SKM-1 treated with dmso at 0.1 percent for 144 hours (cell line): Measurements from ENCODE around the gene DPCD.

Source experiments
- DNase-seq: peaks from one replicate; lab custom pipeline; 2025; ENCODE audit not compliant: unreplicated experiment; lab: John Stamatoyannopoulos, UW

The DPCD gene

DNA sequence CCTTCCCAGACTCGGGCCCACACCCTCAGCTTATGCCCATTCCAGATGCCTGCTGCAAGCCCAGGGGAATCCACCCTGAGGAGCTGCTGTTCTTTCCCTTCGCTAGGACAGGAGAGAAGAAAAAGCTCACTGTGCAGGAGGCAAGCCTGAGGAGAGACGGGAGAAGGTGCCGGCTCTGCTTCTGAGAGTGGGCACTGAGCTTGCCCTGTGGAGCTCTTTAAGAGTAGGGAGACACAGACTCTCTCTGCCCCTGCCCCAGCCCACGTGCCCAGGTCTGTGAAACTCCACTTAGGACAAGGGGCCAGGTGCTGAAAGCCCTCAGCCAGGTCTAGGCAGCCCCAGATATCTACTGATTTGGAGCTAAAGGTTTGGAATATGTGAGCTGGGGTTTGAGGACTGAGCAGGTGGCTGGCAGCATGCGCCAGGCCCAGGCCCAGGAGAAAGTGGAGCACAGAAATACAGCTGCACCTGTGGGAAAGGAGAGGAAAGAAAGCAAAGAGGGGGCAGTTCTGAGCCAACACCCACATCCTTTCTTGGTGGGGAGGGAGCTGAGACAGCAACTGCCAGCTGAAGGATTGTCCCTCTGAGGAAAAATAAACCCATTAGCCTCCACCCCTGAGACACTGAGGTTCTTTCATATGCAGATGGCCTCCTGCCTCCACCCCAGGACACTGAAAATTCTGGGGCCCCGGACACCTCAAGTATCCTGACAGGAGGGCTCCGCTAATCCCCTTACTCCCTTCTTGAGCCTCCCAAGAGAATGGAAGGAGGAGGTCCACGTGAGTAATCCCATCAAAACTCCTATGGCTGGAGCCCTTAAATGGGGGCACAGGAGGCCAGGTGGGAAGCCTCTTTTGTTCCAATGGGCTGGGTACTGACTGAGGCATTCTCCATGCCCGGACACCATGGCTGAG is 7.4 kb upstream of the DPCD start:
- no peak for DNase-seq

DNA sequence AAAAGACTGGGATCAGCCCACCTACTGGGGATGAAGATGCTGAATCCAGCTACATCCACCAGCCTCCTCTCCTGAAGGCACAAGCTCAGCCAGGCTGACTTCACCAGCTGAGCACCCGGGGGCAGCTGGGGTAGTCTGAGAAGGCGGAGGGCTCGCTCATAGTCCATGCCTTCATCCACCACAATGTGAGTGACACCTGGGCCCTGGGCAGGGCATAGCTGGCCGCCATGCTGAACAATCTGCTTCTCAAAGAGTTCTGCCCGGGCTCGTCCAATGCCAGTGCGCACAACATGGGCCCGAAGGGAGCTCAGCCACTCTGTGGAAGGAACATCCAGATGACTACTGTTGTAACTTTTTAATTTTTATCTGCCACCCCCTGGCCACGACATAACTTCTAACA is 2.3 kb upstream of the DPCD start:
- no peak for DNase-seq

DNA sequence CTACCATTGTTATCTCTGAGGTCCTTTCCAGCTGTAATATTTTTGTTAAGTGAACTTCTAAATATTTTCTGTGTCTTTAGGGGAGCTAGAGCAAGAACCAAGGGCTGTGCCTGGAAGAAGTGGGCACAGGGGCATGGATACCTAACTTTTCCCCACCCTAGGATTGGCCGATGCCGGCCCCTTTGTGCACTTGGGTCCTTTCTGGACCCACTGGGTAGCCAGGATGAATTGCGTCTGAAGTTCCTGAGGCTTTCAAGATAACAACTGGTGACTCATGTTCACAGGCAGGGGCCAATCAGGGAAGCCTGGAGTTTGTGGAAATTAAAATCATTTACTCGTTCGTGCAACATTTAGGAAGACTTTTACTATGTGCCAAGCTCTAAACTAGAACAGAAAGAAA is 758 bp downstream of the DPCD start:
- DNase-seq, result no peak

DNA sequence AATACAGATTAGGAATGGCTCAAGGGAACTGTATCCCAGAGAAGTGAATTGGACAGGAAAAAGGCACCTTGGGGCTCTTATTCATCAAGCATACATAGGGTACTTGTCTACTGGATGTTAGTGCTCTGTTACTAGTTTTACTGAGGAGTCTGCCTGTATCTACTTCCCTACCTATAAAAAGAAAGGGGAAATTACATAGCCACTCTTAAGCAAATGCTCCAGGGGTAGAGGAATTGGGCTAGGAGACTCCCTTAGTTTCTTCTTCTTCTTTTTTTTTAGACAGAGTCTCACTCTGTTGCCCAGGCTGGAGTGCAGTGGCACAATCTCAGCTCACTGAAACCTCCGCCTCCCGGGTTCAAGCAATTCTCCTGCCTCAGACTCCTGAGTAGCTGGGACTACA is 5.2 kb downstream of the DPCD start:
- peak; percentile 85 for DNase-seq

GRCh38 chr10:101595591-101596433 is 7.7 kb downstream of the DPCD start:
- DNase-seq, result no peak

GRCh38 chr10:101597091-101597900 is 9.2 kb downstream of the DPCD start:
- no peak for DNase-seq

DNA sequence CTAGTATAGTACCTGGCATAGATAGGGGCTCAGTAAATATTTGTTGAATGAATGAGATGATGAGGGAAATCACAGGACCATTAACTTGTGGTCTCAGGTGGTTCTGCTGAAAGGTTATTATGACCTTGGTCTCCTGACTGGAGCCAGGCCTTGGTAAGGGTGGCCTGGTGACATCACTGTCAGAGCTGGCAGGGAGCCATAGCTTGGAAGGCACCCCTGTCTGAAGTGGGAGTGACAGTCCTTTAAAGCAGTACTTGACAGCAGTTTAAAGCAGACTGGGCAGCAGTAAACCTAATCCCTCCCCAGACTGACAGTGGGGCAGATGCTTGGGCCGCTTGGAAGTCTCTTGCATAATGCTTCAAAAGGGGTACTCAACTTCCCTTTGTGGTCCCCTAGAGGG is 13.4 kb downstream of the DPCD start:
- DNase-seq, result no peak

DNA sequence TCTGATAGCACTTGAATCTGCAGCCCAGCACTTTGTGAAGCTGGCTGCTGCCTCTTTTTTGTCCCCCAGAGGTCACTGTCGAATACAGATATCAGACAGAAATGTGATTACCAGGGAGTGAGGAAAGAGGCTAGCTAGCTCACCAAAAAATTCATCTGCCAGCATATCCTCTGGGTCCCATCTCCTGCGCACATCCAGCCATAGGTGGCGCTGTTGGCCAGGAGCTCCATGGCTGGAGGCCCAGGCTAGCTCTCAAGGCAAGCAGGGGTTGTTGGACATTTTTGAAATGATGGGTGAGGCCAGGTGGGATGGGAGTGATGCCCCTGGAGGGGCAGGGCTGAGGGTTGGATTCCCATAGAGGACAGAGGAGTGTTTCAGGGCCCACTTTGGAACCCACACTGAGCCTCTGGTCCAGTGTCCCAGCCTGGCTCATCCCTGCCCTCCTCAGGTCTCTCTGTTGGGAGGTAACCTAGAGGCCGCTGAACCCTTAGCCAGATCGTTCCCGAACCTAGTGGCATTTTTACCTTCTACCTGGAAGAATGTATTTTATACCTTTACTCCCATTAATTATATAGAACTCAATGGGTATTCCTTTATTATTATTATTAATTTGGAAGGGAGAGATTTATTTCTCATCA is 14.8 kb downstream of the DPCD start:
- peak; percentile 84 for DNase-seq

GRCh38 chr10:101607124-101607523 is 19.0 kb downstream of the DPCD start:
- DNase-seq, result no peak

DNA sequence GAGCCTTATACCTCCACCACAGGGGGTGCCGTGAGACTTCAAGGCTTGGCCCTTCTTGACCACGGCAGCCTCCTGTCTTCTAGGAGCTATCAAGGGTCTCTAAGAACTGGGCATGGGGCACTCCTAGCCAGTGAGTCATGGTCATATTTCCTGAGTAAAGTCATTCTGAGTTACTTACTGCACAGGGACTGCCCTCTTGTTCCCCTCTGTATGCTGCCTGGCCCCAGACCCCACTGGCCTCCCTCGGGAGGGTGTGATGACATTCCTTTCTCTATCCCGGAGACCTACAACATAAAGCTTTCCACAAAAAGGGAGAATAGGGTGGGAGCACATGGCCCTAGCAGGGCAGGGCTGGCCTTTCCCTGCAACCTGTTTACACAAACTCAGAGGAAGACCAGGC is 21.4 kb downstream of the DPCD start:
- DNase-seq, result no peak

DNA sequence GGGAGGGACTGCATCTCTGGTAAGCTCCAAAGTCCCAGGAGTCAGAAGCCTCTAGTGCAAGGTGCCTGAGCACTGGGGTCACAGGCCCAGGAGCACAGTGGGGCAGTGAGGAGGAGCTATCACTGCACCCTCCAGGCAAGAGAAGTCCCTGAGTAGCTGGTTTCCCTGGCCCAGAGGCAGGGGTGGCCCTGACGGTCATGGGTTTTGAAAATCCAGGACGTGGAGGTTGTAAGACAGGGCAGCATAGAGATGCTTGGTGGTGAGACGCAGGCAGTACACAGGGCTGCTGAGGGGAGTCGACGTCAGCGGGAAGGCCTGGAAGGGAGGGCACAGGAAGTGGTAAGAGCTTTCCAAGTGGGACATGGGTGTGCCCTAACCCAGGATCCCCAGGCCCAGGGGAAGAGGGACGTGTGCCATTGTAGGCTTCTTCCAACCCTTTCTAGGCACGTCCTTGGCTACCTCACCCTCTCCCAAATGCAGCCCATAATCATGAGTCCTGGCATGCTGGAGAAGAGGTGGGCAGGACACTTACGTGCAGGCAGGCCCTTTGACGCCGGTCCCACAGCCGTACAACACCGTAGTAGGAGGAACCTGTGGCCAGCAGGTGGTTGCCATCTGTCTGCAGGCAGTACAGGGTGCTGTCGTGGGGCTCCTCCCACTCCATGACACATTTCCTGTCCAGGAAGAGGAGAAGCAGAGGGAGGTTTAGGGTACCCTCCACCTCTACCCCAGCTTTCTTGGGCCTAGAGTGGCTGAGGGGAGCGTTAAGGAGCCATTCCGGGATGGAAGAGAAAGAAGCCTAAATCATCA is 23.2 kb downstream of the DPCD start:
- DNase-seq, result no peak

- DNase-seq, result no peak
These were observed 24.0 kb downstream of the DPCD start for GRCh38 chr10:101612086-101612485.

GRCh38 chr10:101612872-101613271 is 24.8 kb downstream of the DPCD start:
- no peak for DNase-seq

DNA sequence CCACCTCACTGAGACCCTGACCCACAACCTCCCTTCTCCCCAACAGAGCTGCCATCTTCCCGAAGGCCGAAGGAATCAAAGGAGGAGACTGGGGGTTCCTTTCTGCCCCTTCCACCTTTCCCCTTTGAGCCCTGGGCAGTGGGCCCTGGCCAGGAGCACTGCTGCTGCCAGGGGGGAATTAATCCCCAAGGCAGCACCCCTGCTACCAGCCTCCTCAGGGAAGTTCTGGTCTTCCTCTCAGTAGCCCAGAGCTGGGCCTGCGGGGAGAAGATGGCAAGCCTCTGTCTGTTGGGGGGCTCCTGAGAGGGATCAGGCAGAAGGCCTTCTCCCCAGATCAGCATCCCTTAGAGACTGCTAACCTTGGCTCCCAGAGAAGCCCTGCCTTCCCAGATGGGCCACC is 25.5 kb downstream of the DPCD start:
- no peak for DNase-seq

GRCh38 chr10:101614663-101615524 is 26.8 kb downstream of the DPCD start:
- DNase-seq, result no peak

DNA sequence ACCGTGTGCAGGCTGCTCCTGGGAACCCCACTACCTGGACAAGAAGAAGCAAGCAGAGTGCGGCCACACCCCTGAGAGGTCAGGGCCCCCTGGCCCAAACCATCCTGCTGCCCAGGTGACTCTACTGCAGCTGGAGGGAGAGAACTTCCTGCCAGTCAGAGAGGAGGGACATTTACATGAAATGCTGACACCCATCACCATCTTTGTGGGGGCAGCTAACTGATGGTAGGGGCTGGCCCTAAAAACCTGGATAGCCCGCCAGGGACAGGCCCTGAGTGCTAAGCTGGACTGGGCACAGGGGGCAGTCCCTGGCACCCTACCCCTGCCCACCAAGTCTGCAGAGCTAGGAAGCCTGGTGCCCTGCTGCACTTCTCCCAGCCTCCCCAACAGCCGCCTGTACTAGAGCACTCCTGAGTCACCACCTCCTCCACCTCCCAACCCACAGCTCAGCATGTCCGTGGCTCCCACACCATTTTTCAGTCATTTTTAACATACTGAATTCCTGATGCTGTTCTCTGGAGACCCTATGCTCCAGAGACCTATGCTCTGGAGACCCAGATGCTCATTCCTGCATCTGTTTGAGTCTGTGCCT is 27.5 kb downstream of the DPCD start:
- no peak for DNase-seq

GRCh38 chr10:101616415-101617101 is 28.4 kb downstream of the DPCD start:
- no peak for DNase-seq
